ENCODE results near the gene TIMP2. TPM values are rescaled to one million over a fixed set of nuclear protein-coding genes. Genes with fewer than 3 reads are reported as not detected.
A peak's percentile ranks its signal among the peaks of the same experiment; 100 is the strongest.

Gene TIMP2
- total and polyA plus RNA-seq, 5 donors = 86.9 to 183 (median 167) TPM

- DNase-seq (no peak), ATAC-seq (no peak)
- Histone ChIP-seq H3K4me3 (ENCODE audit: low read length) (no peak overlapping the region), H3K9me3 (ENCODE audit: control insufficient read depth, low read length) (no peaks in the 10 kb centered on the region), H3K4me1 (ENCODE audit: control insufficient read depth, insufficient read depth, low read length) (no peaks in the 10 kb centered on the region), H3K27me3 (ENCODE audit: control insufficient read depth, insufficient read depth) (no peaks in the 10 kb centered on the region), H3K27ac (ENCODE audit: low read length) (no peak overlapping the region)
- 92% methylated on average over 7 of the region's 7 CpGs for WGBS
- intact Hi-C loops (cut with DNase I) = no loop called here
Observed at GRCh38 chr17:78944026-78944425, 18.8 kb upstream of the TIMP2 start.

GRCh38 chr17:78940708-78941107 lies 15.5 kb upstream of the TIMP2 start:
- no peak for ATAC-seq
- H3K27me3 ChIP-seq (ENCODE audit: control insufficient read depth, insufficient read depth) = no peaks in the 10 kb centered on the region
- 66% methylated on average over 6 of the region's 6 CpGs for WGBS
- H3K27ac ChIP-seq (ENCODE audit: low read length) = no peak overlapping the region
- H3K9me3 ChIP-seq (ENCODE audit: control insufficient read depth, low read length) = no peaks in the 10 kb centered on the region
- intact Hi-C loops (cut with DNase I) = no loop called here
- H3K4me1 ChIP-seq (ENCODE audit: control insufficient read depth, insufficient read depth, low read length) = no peaks in the 10 kb centered on the region
- DNase-seq = peak in 1 of 3 donors; percentile 16
- H3K4me3 ChIP-seq (ENCODE audit: low read length) = no peak overlapping the region

GRCh38 chr17:78940258-78940657 lies 15.1 kb upstream of the TIMP2 start:
- intact Hi-C loops (cut with DNase I) = no loop called here
- H3K27me3 ChIP-seq (ENCODE audit: control insufficient read depth, insufficient read depth) = no peaks in the 10 kb centered on the region
- no peaks in the 10 kb centered on the region for H3K4me1 ChIP-seq (ENCODE audit: control insufficient read depth, insufficient read depth, low read length)
- H3K9me3 ChIP-seq (ENCODE audit: control insufficient read depth, low read length) = no peaks in the 10 kb centered on the region
- DNase-seq (no peak), ATAC-seq (no peak)
- no peak overlapping the region for H3K27ac ChIP-seq (ENCODE audit: low read length)
- no peak overlapping the region for H3K4me3 ChIP-seq (ENCODE audit: low read length)
- 67% methylated on average over 5 of the region's 5 CpGs for WGBS

DNA sequence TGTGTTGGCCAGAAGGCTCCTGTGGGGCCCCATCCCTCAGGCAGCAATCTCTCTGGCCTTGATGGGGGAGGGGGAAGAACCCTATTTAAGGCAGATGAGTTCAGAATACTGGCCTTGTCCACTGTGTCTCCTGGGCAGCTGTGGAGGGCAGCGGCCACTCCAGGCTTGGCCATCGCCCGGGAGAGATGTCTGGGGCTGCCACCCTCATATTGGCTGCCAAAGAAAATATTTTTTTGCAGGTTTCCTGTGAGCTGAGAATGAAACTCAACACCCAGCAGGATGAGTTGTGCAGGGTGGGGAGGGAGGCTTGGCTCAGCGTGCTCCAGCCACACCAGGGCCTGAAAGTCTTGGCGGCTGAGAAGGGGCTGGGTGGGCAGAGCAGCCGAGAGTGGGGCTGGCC lies 14.4 kb upstream of the TIMP2 start:
- H3K4me3 ChIP-seq (ENCODE audit: low read length) = no peak overlapping the region
- H3K27me3 ChIP-seq (ENCODE audit: control insufficient read depth, insufficient read depth) = no peaks in the 10 kb centered on the region
- DNase-seq = peak in 1 of 3 donors; percentile 45
- H3K9me3 ChIP-seq (ENCODE audit: control insufficient read depth, low read length) = no peaks in the 10 kb centered on the region
- no peak for ATAC-seq
- WGBS = 61% methylated on average over 6 of the region's 6 CpGs
- intact Hi-C loops (cut with DNase I) = no loop called here
- H3K27ac ChIP-seq (ENCODE audit: low read length) = no peak overlapping the region
- no peaks in the 10 kb centered on the region for H3K4me1 ChIP-seq (ENCODE audit: control insufficient read depth, insufficient read depth, low read length)

GRCh38 chr17:78937561-78937960 lies 12.4 kb upstream of the TIMP2 start:
- intact Hi-C loops (cut with DNase I) = no loop called here

GRCh38 chr17:78935419-78936323 lies 10.5 kb upstream of the TIMP2 start:
- intact Hi-C loops (cut with DNase I) = no loop called here
- DNase-seq = peak; percentile 80 to 83 (median 82)
- no peaks in the 10 kb centered on the region for H3K27me3 ChIP-seq (ENCODE audit: control insufficient read depth, insufficient read depth)
- no peak overlapping the region for H3K27ac ChIP-seq (ENCODE audit: low read length)
- H3K4me1 ChIP-seq (ENCODE audit: control insufficient read depth, insufficient read depth, low read length) = peaks cover 4% of the 10 kb centered on the region
- no peaks in the 10 kb centered on the region for H3K9me3 ChIP-seq (ENCODE audit: control insufficient read depth, low read length)
- H3K4me3 ChIP-seq (ENCODE audit: low read length) = no peak overlapping the region
- WGBS = 72% methylated on average over 33 of the region's 33 CpGs
- peak; percentile 27 to 47 for ATAC-seq

More at GRCh38 chr17:78937561-78937960, 12.4 kb upstream of the TIMP2 start:
- Histone ChIP-seq H3K27ac (ENCODE audit: low read length) (no peak overlapping the region), H3K27me3 (ENCODE audit: control insufficient read depth, insufficient read depth) (no peaks in the 10 kb centered on the region), H3K9me3 (ENCODE audit: control insufficient read depth, low read length) (no peaks in the 10 kb centered on the region), H3K4me3 (ENCODE audit: low read length) (no peak overlapping the region), H3K4me1 (ENCODE audit: control insufficient read depth, insufficient read depth, low read length) (peaks cover 4% of the 10 kb centered on the region)
- 84% methylated on average over 11 of the region's 11 CpGs for WGBS
- DNase-seq (no peak), ATAC-seq (no peak)

DNA sequence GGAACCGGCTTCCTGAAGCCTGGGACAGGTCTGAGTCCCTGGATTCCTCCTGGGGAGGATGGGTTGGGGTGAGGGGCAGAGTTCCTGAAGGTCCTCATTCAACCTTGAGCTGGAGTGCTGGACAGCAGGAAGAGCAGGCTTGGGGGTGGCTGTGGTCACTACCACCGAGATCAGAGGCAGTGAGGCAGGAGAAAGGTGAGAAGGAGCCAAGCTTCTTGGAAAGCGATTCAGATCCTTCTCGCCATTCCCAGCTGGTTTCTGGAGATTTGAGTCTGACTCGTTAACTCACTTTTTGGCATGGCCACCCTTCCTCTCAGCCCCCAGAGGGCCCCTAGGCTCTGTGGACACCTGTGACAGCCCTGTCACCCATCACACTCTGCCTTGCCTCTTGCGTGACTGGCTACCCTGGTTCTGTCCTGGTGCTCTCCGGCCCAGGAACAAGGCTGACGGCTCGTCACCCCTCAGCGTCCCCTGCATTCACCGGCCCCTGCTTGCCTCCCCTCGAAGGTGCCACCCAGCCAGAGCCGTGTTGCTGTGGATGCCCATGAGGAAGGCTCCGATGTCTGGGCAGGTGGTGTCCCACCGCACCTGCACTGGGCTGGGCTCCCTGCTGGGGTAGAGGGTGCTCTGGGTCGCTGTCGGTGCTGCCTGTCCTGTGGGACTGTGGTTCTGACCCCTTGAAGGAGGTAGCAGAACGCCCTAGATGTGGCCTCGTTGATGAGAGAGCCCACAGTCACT lies 9.7 kb upstream of the TIMP2 start:
- ATAC-seq = no peak
- intact Hi-C loops (cut with DNase I) = no loop called here
- H3K4me1 ChIP-seq (ENCODE audit: control insufficient read depth, insufficient read depth, low read length) = peaks cover 6% of the 10 kb centered on the region
- H3K27ac ChIP-seq (ENCODE audit: low read length) = peak overlapping the region; percentile 68
- no peak overlapping the region for H3K4me3 ChIP-seq (ENCODE audit: low read length)
- H3K9me3 ChIP-seq (ENCODE audit: control insufficient read depth, low read length) = no peaks in the 10 kb centered on the region
- no peaks in the 10 kb centered on the region for H3K27me3 ChIP-seq (ENCODE audit: control insufficient read depth, insufficient read depth)
- WGBS = 76% methylated on average over 19 of the region's 19 CpGs
- peak in 1 of 3 donors; percentile 36 for DNase-seq

GRCh38 chr17:78933959-78934568 lies 8.9 kb upstream of the TIMP2 start:
- intact Hi-C loops (cut with DNase I) = no loop called here
- peak; percentile 86 to 93 for ATAC-seq
- 4% methylated on average over 16 of the region's 16 CpGs for WGBS
- Histone ChIP-seq H3K4me3 (ENCODE audit: low read length) (no peak overlapping the region), H3K4me1 (ENCODE audit: control insufficient read depth, insufficient read depth, low read length) (peaks cover 6% of the 10 kb centered on the region), H3K9me3 (ENCODE audit: control insufficient read depth, low read length) (no peaks in the 10 kb centered on the region), H3K27ac (ENCODE audit: low read length) (peak overlapping the region; percentile 68), H3K27me3 (ENCODE audit: control insufficient read depth, insufficient read depth) (no peaks in the 10 kb centered on the region)
- peak; percentile 97 to 99 (median 98) for DNase-seq

- Histone ChIP-seq H3K9me3 (ENCODE audit: control insufficient read depth, low read length) (no peaks in the 10 kb centered on the region), H3K27me3 (ENCODE audit: control insufficient read depth, insufficient read depth) (no peaks in the 10 kb centered on the region), H3K4me1 (ENCODE audit: control insufficient read depth, insufficient read depth, low read length) (peaks cover 6% of the 10 kb centered on the region), H3K4me3 (ENCODE audit: low read length) (no peak overlapping the region), H3K27ac (ENCODE audit: low read length) (peak overlapping the region; percentile 68)
- intact Hi-C loops (cut with DNase I) = no loop called here
- ATAC-seq (peak; percentile 27 to 63), DNase-seq (peak; percentile 56 to 76 (median 67))
- WGBS = 68% methylated on average over 18 of the region's 18 CpGs
Observed at GRCh38 chr17:78933025-78933958, 8.1 kb upstream of the TIMP2 start.
